NCI-H446 treated with DMSO at 0.1 percent for 48 hours (cell line): ENCODE data around the gene PRSS38.

Experiments used
- DNase-seq: peaks from one replicate; lab custom pipeline; 2025; lab: John Stamatoyannopoulos, UW

Gene PRSS38

GRCh38 chr1:227779021-227779441, 36.4 kb upstream of the PRSS38 start:
- no peak for DNase-seq

- no peak for DNase-seq
Measured at GRCh38 chr1:227779685-227780084, 35.8 kb upstream of the PRSS38 start.

GRCh38 chr1:227780101-227781044, 35.1 kb upstream of the PRSS38 start:
- DNase-seq = no peak

GRCh38 chr1:227781314-227781930, 34.1 kb upstream of the PRSS38 start:
- DNase-seq = no peak

GRCh38 chr1:227782226-227782625, 33.2 kb upstream of the PRSS38 start:
- DNase-seq = no peak

GRCh38 chr1:227785094-227785804, 30.2 kb upstream of the PRSS38 start:
- no peak for DNase-seq

GRCh38 chr1:227785805-227786671, 29.4 kb upstream of the PRSS38 start:
- no peak for DNase-seq

- DNase-seq = no peak
Measured at GRCh38 chr1:227786673-227787512, 28.6 kb upstream of the PRSS38 start.

GRCh38 chr1:227787513-227788270, 27.8 kb upstream of the PRSS38 start:
- DNase-seq = peak; percentile 82

GRCh38 chr1:227788271-227789083, 27.0 kb upstream of the PRSS38 start:
- DNase-seq = peak; percentile 64

- DNase-seq = no peak
Measured at GRCh38 chr1:227789084-227790033, 26.1 kb upstream of the PRSS38 start.

- no peak for DNase-seq
Measured at GRCh38 chr1:227790034-227790400, 25.5 kb upstream of the PRSS38 start.

GRCh38 chr1:227790868-227791267, 24.6 kb upstream of the PRSS38 start:
- DNase-seq = no peak

- DNase-seq = no peak
Measured at GRCh38 chr1:227791425-227792143, 23.9 kb upstream of the PRSS38 start.

GRCh38 chr1:227792216-227793078, 23.0 kb upstream of the PRSS38 start:
- DNase-seq = no peak
